GM18870 (cell line): ENCODE data around the gene SDR9C7.
"Not testable (repeated sequence)": the region's sequence is repeated elsewhere in the genome, so short reads cannot be mapped to it uniquely, and the experiment has no call there.

Experiments used
- ATAC-seq: cut with Tn5 transposase; IDR thresholded peaks from one replicate; pipeline ENCODE4 v1.9.1; 2021; ENCODE audit warnings: moderate library complexity; ENCODE audit not compliant: unreplicated experiment

The SDR9C7 gene

GRCh38 chr12:56918139-56918538, 16.1 kb downstream of the SDR9C7 start:
- not testable (repeated sequence) for ATAC-seq

- no peak for ATAC-seq
Observed at GRCh38 chr12:56916996-56917333, 17.2 kb downstream of the SDR9C7 start.

GRCh38 chr12:56916296-56916995, 17.8 kb downstream of the SDR9C7 start:
- ATAC-seq, result no peak

GRCh38 chr12:56914724-56915123, 19.5 kb downstream of the SDR9C7 start:
- ATAC-seq, result no peak

- ATAC-seq, result no peak
Observed at GRCh38 chr12:56914256-56914655, 20.0 kb downstream of the SDR9C7 start.

- ATAC-seq, result not testable (repeated sequence)
Observed at GRCh38 chr12:56909403-56909802, 24.8 kb downstream of the SDR9C7 start.

GRCh38 chr12:56908136-56908535, 26.1 kb downstream of the SDR9C7 start:
- ATAC-seq, result no peak

GRCh38 chr12:56905852-56906251, 28.4 kb downstream of the SDR9C7 start:
- ATAC-seq, result no peak

GRCh38 chr12:56903374-56903773, 30.8 kb downstream of the SDR9C7 start:
- no peak for ATAC-seq

GRCh38 chr12:56901313-56901712, 32.9 kb downstream of the SDR9C7 start:
- not testable (repeated sequence) for ATAC-seq

- ATAC-seq, result no peak
Observed at GRCh38 chr12:56900583-56900982, 33.6 kb downstream of the SDR9C7 start.

GRCh38 chr12:56898938-56899337, 35.3 kb downstream of the SDR9C7 start:
- no peak for ATAC-seq

- no peak for ATAC-seq
Observed at GRCh38 chr12:56897844-56898361, 36.3 kb downstream of the SDR9C7 start.

GRCh38 chr12:56896082-56896481, 38.1 kb downstream of the SDR9C7 start:
- ATAC-seq, result no peak

- no peak for ATAC-seq
Observed at GRCh38 chr12:56894698-56895368, 39.4 kb downstream of the SDR9C7 start.

GRCh38 chr12:56891885-56892284, 42.3 kb downstream of the SDR9C7 start:
- ATAC-seq, result not testable (repeated sequence)

- ATAC-seq, result no peak
Observed at GRCh38 chr12:56886319-56886718, 47.9 kb downstream of the SDR9C7 start.

- ATAC-seq, result no peak
Observed at GRCh38 chr12:56885316-56885715, 48.9 kb downstream of the SDR9C7 start.

- ATAC-seq, result no peak
Observed at GRCh38 chr12:56884421-56884820, 49.8 kb downstream of the SDR9C7 start.

- ATAC-seq, result not testable (repeated sequence)
Observed at GRCh38 chr12:56882407-56882806, 51.8 kb downstream of the SDR9C7 start.

- ATAC-seq, result no peak
Observed at GRCh38 chr12:56880125-56880992, 53.8 kb downstream of the SDR9C7 start.
